ENCODE measurements around the gene TLCD2.
"Not testable (repeated sequence)": the region's sequence is repeated elsewhere in the genome, so short reads cannot be mapped to it uniquely, and the experiment has no call there.

TLCD2 gene

GRCh38 chr17:1661045-1661444 lies 49.1 kb downstream of the TLCD2 start:
- Histone ChIP-seq H2BK5ac (ENCODE audit: low read length) (no peak overlapping the region), H3K4me1 (ENCODE audit: control insufficient read depth, low read depth, low read length) (no peaks in the 10 kb centered on the region), H3K27me3 (ENCODE audit: insufficient read depth, low read length, poor library complexity) (no peaks in the 10 kb centered on the region), H3K4me2 (ENCODE audit: low read length) (no peak overlapping the region), H3K36me3 (ENCODE audit: control insufficient read depth, insufficient read depth, low read length) (peaks cover 48% of the 10 kb centered on the region), H3K18ac (ENCODE audit: low read length) (no peak overlapping the region), H3K79me2 (ENCODE audit: control insufficient read depth, insufficient read depth, low read length) (no peaks in the 10 kb centered on the region), H2BK15ac (replicated peaks; ENCODE audit: low read depth) (no peak overlapping the region), H3K79me1 (ENCODE audit: low read length) (peaks cover 1% of the 10 kb centered on the region), H2AK5ac (ENCODE audit: low read length) (no peak overlapping the region), H2BK120ac (ENCODE audit: low read depth, low read length) (no peak overlapping the region), H3K9ac (ENCODE audit: low read length) (no peak overlapping the region), H3K4me3 (ENCODE audit: low read length) (no peak overlapping the region), H3K27ac (ENCODE audit: low read depth, low read length) (no peak overlapping the region), H3K23ac (ENCODE audit: low read length) (no peak overlapping the region), H4K5ac (ENCODE audit: low read length) (no peak overlapping the region), H3K56ac (ENCODE audit: low read length) (no peak overlapping the region), H4K8ac (ENCODE audit: low read depth, low read length) (no peak overlapping the region), H3K4ac (ENCODE audit: low read depth, low read length) (no peak overlapping the region)
- DNase-seq = no peak
- no CpG with 5 or more reads among the region's 12 CpGs for WGBS (ENCODE audit: extremely low coverage, insufficient coverage, low lambda C conversion rate)

- Histone ChIP-seq H3K4me2 (ENCODE audit: low read length) (no peak overlapping the region), H3K23ac (ENCODE audit: low read length) (no peak overlapping the region), H4K5ac (ENCODE audit: low read length) (no peak overlapping the region), H3K4me3 (ENCODE audit: low read length) (no peak overlapping the region), H2BK15ac (replicated peaks; ENCODE audit: low read depth) (no peak overlapping the region), H3K4ac (ENCODE audit: low read depth, low read length) (no peak overlapping the region), H3K27me3 (ENCODE audit: insufficient read depth, low read length, poor library complexity) (no peaks in the 10 kb centered on the region), H3K36me3 (ENCODE audit: control insufficient read depth, insufficient read depth, low read length) (peaks cover 64% of the 10 kb centered on the region), H3K56ac (ENCODE audit: low read length) (no peak overlapping the region), H2AK5ac (ENCODE audit: low read length) (no peak overlapping the region), H3K27ac (ENCODE audit: low read depth, low read length) (no peak overlapping the region), H4K8ac (ENCODE audit: low read depth, low read length) (no peak overlapping the region), H3K9ac (ENCODE audit: low read length) (no peak overlapping the region), H2BK5ac (ENCODE audit: low read length) (no peak overlapping the region), H2BK120ac (ENCODE audit: low read depth, low read length) (no peak overlapping the region), H3K18ac (ENCODE audit: low read length) (no peak overlapping the region), H3K4me1 (ENCODE audit: control insufficient read depth, low read depth, low read length) (no peaks in the 10 kb centered on the region), H3K79me2 (ENCODE audit: control insufficient read depth, insufficient read depth, low read length) (no peaks in the 10 kb centered on the region), H3K79me1 (ENCODE audit: low read length) (peaks cover 1% of the 10 kb centered on the region)
- DNase-seq = no peak
- WGBS (ENCODE audit: extremely low coverage, insufficient coverage, low lambda C conversion rate) = no CpG with 5 or more reads among the region's 9 CpGs
Measured at GRCh38 chr17:1658100-1658499, 52.1 kb downstream of the TLCD2 start.

GRCh38 chr17:1653735-1654134 lies 56.4 kb downstream of the TLCD2 start:
- H3K9ac ChIP-seq (ENCODE audit: low read length) = no peak overlapping the region
- H3K18ac ChIP-seq (ENCODE audit: low read length) = no peak overlapping the region
- no peaks in the 10 kb centered on the region for H3K27me3 ChIP-seq (ENCODE audit: insufficient read depth, low read length, poor library complexity)
- H2BK15ac ChIP-seq (replicated peaks; ENCODE audit: low read depth) = no peak overlapping the region
- no peak overlapping the region for H4K5ac ChIP-seq (ENCODE audit: low read length)
- H3K79me1 ChIP-seq (ENCODE audit: low read length) = peaks cover 1% of the 10 kb centered on the region
- no peak overlapping the region for H3K56ac ChIP-seq (ENCODE audit: low read length)
- no peaks in the 10 kb centered on the region for H3K79me2 ChIP-seq (ENCODE audit: control insufficient read depth, insufficient read depth, low read length)
- H3K4me3 ChIP-seq (ENCODE audit: low read length) = no peak overlapping the region
- H2BK120ac ChIP-seq (ENCODE audit: low read depth, low read length) = no peak overlapping the region
- DNase-seq = no peak
- WGBS (ENCODE audit: extremely low coverage, insufficient coverage, low lambda C conversion rate) = no CpG with 5 or more reads among the region's 14 CpGs
- peaks cover 48% of the 10 kb centered on the region for H3K36me3 ChIP-seq (ENCODE audit: control insufficient read depth, insufficient read depth, low read length)
- H3K4me1 ChIP-seq (ENCODE audit: control insufficient read depth, low read depth, low read length) = no peaks in the 10 kb centered on the region
- H2BK5ac ChIP-seq (ENCODE audit: low read length) = no peak overlapping the region
- H3K27ac ChIP-seq (ENCODE audit: low read depth, low read length) = no peak overlapping the region
- no peak overlapping the region for H3K4me2 ChIP-seq (ENCODE audit: low read length)
- no peak overlapping the region for H4K8ac ChIP-seq (ENCODE audit: low read depth, low read length)
- H3K4ac ChIP-seq (ENCODE audit: low read depth, low read length) = no peak overlapping the region
- no peak overlapping the region for H2AK5ac ChIP-seq (ENCODE audit: low read length)
- no peak overlapping the region for H3K23ac ChIP-seq (ENCODE audit: low read length)

GRCh38 chr17:1652794-1653193 lies 57.4 kb downstream of the TLCD2 start:
- not testable (repeated sequence) for H3K4ac ChIP-seq (ENCODE audit: low read depth, low read length); H3K27ac ChIP-seq (ENCODE audit: low read depth, low read length); H2BK15ac ChIP-seq (replicated peaks; ENCODE audit: low read depth); DNase-seq; H3K4me3 ChIP-seq (ENCODE audit: low read length); H3K79me2 ChIP-seq (ENCODE audit: control insufficient read depth, insufficient read depth, low read length); H3K23ac ChIP-seq (ENCODE audit: low read length); H3K4me1 ChIP-seq (ENCODE audit: control insufficient read depth, low read depth, low read length); H3K4me2 ChIP-seq (ENCODE audit: low read length); H3K27me3 ChIP-seq (ENCODE audit: insufficient read depth, low read length, poor library complexity); H4K5ac ChIP-seq (ENCODE audit: low read length); H3K56ac ChIP-seq (ENCODE audit: low read length); H2BK120ac ChIP-seq (ENCODE audit: low read depth, low read length); H4K8ac ChIP-seq (ENCODE audit: low read depth, low read length); H3K9ac ChIP-seq (ENCODE audit: low read length); H2AK5ac ChIP-seq (ENCODE audit: low read length); H3K79me1 ChIP-seq (ENCODE audit: low read length); H2BK5ac ChIP-seq (ENCODE audit: low read length); H3K18ac ChIP-seq (ENCODE audit: low read length)
- no CpG with 5 or more reads among the region's 7 CpGs for WGBS (ENCODE audit: extremely low coverage, insufficient coverage, low lambda C conversion rate)
- H3K36me3 ChIP-seq (ENCODE audit: control insufficient read depth, insufficient read depth, low read length) = peaks cover 38% of the 10 kb centered on the region

All from mesendoderm (in vitro differentiated cells).